HCT116 (cell line): ENCODE results near the gene CCN5. TPM values are rescaled to one million over a fixed set of nuclear protein-coding genes. Genes with fewer than 3 reads are reported as not detected.

Experiments
- ATAC-seq: fragments of 200-7000 bp; cut with Tn5 transposase; 2 replicates; pipeline ENCODE4 v1.9.1; 2020; ENCODE audit warnings: mild to moderate bottlenecking, moderate library complexity
- BruUV-seq: library from RNA; stranded (reverse); fragments of 400-500 nt; replicated peaks from 2 replicates; lab custom pipeline; 2021; lab: Mats Ljungman, UMichigan
- CTCF ChIA-PET: fragments of 300-600 bp; sonication (Branson Sonifier 250); formaldehyde crosslinking; loops from one replicate; lab custom pipeline; 2021; ENCODE audit warnings: antibody characterized with exemption; lab: Charles Lee
- POLR2A ChIA-PET: fragments of 300-600, 350-600 bp; sonication (Branson Sonifier 250); formaldehyde crosslinking; loops from one replicate; lab custom pipeline; 2021; ENCODE audit warnings: antibody characterized with exemption; lab: Charles Lee
- RAD21 ChIA-PET, 2 experiments: fragments of 300-600 bp; sonication (Branson Sonifier 250); formaldehyde crosslinking; loops; one replicate each; lab custom pipeline; 2023; ENCODE audit warnings: low total read pairs in 2 of 2; ENCODE audit not compliant: uncharacterized antibody in 2 of 2, unreplicated experiment in 2 of 2, low non-redundant PET in 1 of 2; lab: Charles Lee
- DNase-seq: peaks from one replicate; pipeline ENCODE4 v3.0.0-alpha.2; 2010; ENCODE audit warnings: low read depth, low spot score
- H2AFZ ChIP-seq: fragments of 200-600 bp; shearing (Covaris generic), sonication (generic); 2 replicates; pipeline ENCODE4 v1.6.1; 2017; ENCODE audit warnings: low read depth, mixed run types, mixed read lengths, antibody characterized with exemption, low read length; ENCODE audit not compliant: poor library complexity, severe bottlenecking
- H3K27ac ChIP-seq: 2 replicates; pipeline ENCODE4 v1.5.1; 2012; ENCODE audit warnings: low read depth, low read length
- H3K27me3 ChIP-seq: fragments of 200-600 bp; sonication (generic); 2 replicates; pipeline ENCODE4 v1.6.1; 2016; ENCODE audit warnings: mixed run types, low read length, mixed read lengths; ENCODE audit not compliant: insufficient read depth
- H3K36me3 ChIP-seq, 2 experiments: fragments of 200-500 bp in 1 of 2; fragments of 200-600 bp in 1 of 2; sonication (Bioruptor generic) in 1 of 2; sonication (generic) in 1 of 2; 2 replicates each; pipeline versions ENCODE4 v1.5.1 to v1.6.1; 2014 to 2016; ENCODE audit warnings: low read length in 2 of 2, inconsistent platforms in 1 of 2, mixed read lengths in 1 of 2, mixed run types in 1 of 2; ENCODE audit not compliant: insufficient read depth in 2 of 2, control insufficient read depth in 1 of 2
- H3K4me1 ChIP-seq, 2 experiments: fragments of 200-600 bp in 1 of 2; sonication (generic) in 1 of 2; 2 replicates each; pipeline versions ENCODE4 v1.5.1 to v1.6.1; 2012 to 2017; ENCODE audit warnings: low read length in 2 of 2, inconsistent platforms in 1 of 2, mild to moderate bottlenecking in 1 of 2, mixed read lengths in 1 of 2, mixed run types in 1 of 2, moderate library complexity in 1 of 2; ENCODE audit not compliant: insufficient read depth in 2 of 2, control insufficient read depth in 1 of 2
- H3K4me2 ChIP-seq: fragments of 200-600 bp; sonication (generic); 2 replicates; pipeline ENCODE4 v1.6.1; 2017; ENCODE audit warnings: mixed run types, low read length, mixed read lengths
- H3K4me3 ChIP-seq, 2 experiments: fragments of 200-600 bp in 1 of 2; sonication (generic) in 1 of 2; replicated peaks in 1 of 2; 2 replicates each; pipeline ENCODE4 v1.5.1; 2011 to 2016; ENCODE audit warnings: low read length in 2 of 2, control low read depth in 1 of 2, low read depth in 1 of 2, mild to moderate bottlenecking in 1 of 2, mixed read lengths in 1 of 2, mixed run types in 1 of 2
- H3K79me2 ChIP-seq: fragments of 200-600 bp; sonication (generic); 2 replicates; pipeline ENCODE4 v1.6.1; 2017; ENCODE audit warnings: mild to moderate bottlenecking, mixed run types, low read length, moderate library complexity, mixed read lengths; ENCODE audit not compliant: insufficient read depth
- H3K9ac ChIP-seq: fragments of 200-600 bp; sonication (generic); 2 replicates; pipeline ENCODE4 v1.6.1; 2016; ENCODE audit warnings: low read length, mixed read lengths
- H3K9me2 ChIP-seq: fragments of 200-600 bp; sonication (generic), shearing (Covaris generic); 2 replicates; pipeline ENCODE4 v1.6.1; 2017; ENCODE audit warnings: mixed run types, mild to moderate bottlenecking, moderate library complexity; ENCODE audit not compliant: insufficient read depth
- H3K9me3 ChIP-seq, 2 experiments: fragments of 200-500 bp in 1 of 2; fragments of 200-600 bp in 1 of 2; sonication (Bioruptor generic) in 1 of 2; sonication (generic) in 1 of 2; 2 replicates each; pipeline ENCODE4 v1.6.1; 2014 to 2017; ENCODE audit warnings: low read length in 2 of 2, mixed read lengths in 2 of 2, inconsistent platforms in 1 of 2, low read depth in 1 of 2, mild to moderate bottlenecking in 1 of 2, mixed run types in 1 of 2, moderate library complexity in 1 of 2; ENCODE audit not compliant: control insufficient read depth in 1 of 2, insufficient read depth in 1 of 2
- H4K20me1 ChIP-seq: fragments of 200-600 bp; sonication (generic), shearing (Covaris generic); 2 replicates; pipeline ENCODE4 v1.6.1; 2017; ENCODE audit warnings: mixed run types, mild to moderate bottlenecking, moderate library complexity; ENCODE audit not compliant: insufficient read depth
- CBX3 ChIP-seq: IDR thresholded peaks from 2 replicates; pipeline ENCODE4 v1.6.1; 2012; ENCODE audit warnings: low read depth
- CEBPB ChIP-seq: IDR thresholded peaks from 2 replicates; pipeline ENCODE4 v1.6.1; 2012; ENCODE audit warnings: low read depth
- POLR2A ChIP-seq: IDR thresholded peaks from 2 replicates; pipeline ENCODE4 v1.7.0; 2011; ENCODE audit warnings: borderline replicate concordance; ENCODE audit not compliant: insufficient read depth, insufficient read length; ENCODE audit errors: extremely low read depth
- POLR2AphosphoS5 ChIP-seq: IDR thresholded peaks from 2 replicates; pipeline ENCODE4 v1.6.1; 2011; ENCODE audit warnings: mild to moderate bottlenecking, low read depth, low read length, moderate library complexity
- SP1 ChIP-seq: IDR thresholded peaks from 2 replicates; pipeline ENCODE4 v1.6.1; 2012; ENCODE audit warnings: low read depth
- SRF ChIP-seq: IDR thresholded peaks from 2 replicates; pipeline ENCODE4 v1.6.1; 2012; ENCODE audit warnings: low read depth
- TCF7L2 ChIP-seq: IDR thresholded peaks from 2 replicates; pipeline ENCODE4 v1.7.0; 2011; ENCODE audit warnings: borderline replicate concordance, inconsistent platforms; ENCODE audit not compliant: insufficient read depth, insufficient read length; ENCODE audit errors: extremely low read depth
- YY1 ChIP-seq: IDR thresholded peaks from 2 replicates; pipeline ENCODE4 v1.6.1; 2011; ENCODE audit warnings: low read length, low read depth, moderate library complexity, mild to moderate bottlenecking; ENCODE audit not compliant: insufficient replicate concordance; ENCODE audit errors: extremely low read depth
- ZBTB33 ChIP-seq: IDR thresholded peaks from 2 replicates; pipeline ENCODE4 v1.6.1; 2011; ENCODE audit warnings: mild to moderate bottlenecking, low read length, moderate library complexity; ENCODE audit not compliant: insufficient replicate concordance; ENCODE audit errors: extremely low read depth
- ZFX ChIP-seq: fragments of 450-650 bp; IDR thresholded peaks from 2 replicates; pipeline ENCODE4 v1.6.1; 2017
- ZNF274 ChIP-seq: fragments of 200-500 bp; sonication (Bioruptor generic); IDR thresholded peaks from 2 replicates; pipeline ENCODE4 v1.6.1; 2014; ENCODE audit warnings: mild to moderate bottlenecking, low read depth, low read length, inconsistent platforms
- intact Hi-C: fragments of 100-400 bp; cut with micrococcal nuclease; formaldehyde crosslinking; loops from 2 replicates; pipeline ENCODE4 v1.10.0; 2022
- total RNA-seq: library from RNA; stranded (reverse); gene quantifications from one replicate; pipeline ENCODE4 v1.2.1, GENCODE V29; 2021; ENCODE audit not compliant: unreplicated experiment
- TF ChIP-seq, protein P1 (sequence below): IDR thresholded peaks from 2 replicates; pipeline ENCODE4 v1.6.1; 2012
- TF ChIP-seq, protein P2 (sequence below): IDR thresholded peaks from 2 replicates; pipeline ENCODE4 v1.6.1; 2012

Gene CCN5
- total RNA-seq, 1 experiment from 2014 or later, result 0.20 TPM

- no peak for DNase-seq
- BruUV-seq, result no TSS peak
- Histone ChIP-seq H3K27ac (no peak overlapping the region), H3K4me2 (peak overlapping the region; percentile 59; the same call in 1 of the 2 replicates), H3K9me2 (no peaks in the 10 kb centered on the region), H3K9me3 (peaks cover 0 to 5% of the 10 kb centered on the region in 2 experiments; a peak in 1 of 4 replicates), H3K4me1 (peaks cover 18 to 19% of the 10 kb centered on the region in 2 experiments), H2AFZ (no peak overlapping the region), H3K27me3 (0 out of 2 replicates have a peak, but pooled peaks cover 4% of the 10 kb centered on the region), H3K36me3 (no peaks in the 10 kb centered on the region), H4K20me1 (no peaks in the 10 kb centered on the region), H3K79me2 (no peaks in the 10 kb centered on the region), H3K9ac (no peak overlapping the region), H3K4me3 (no peak overlapping the region)
- intact Hi-C loops, result no loop called here
- no peak for ATAC-seq
- no peak for TF ChIP-seq ZBTB33
- TF ChIP-seq, protein P1, sequence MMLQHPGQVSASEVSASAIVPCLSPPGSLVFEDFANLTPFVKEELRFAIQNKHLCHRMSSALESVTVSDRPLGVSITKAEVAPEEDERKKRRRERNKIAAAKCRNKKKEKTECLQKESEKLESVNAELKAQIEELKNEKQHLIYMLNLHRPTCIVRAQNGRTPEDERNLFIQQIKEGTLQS, result no peak
- no peak for TF ChIP-seq POLR2A
- TF ChIP-seq CEBPB, result no peak
- TF ChIP-seq ZFX, result no peak
- TF ChIP-seq TCF7L2, result no peak
- no peak for TF ChIP-seq SRF
- TF ChIP-seq, protein P2, sequence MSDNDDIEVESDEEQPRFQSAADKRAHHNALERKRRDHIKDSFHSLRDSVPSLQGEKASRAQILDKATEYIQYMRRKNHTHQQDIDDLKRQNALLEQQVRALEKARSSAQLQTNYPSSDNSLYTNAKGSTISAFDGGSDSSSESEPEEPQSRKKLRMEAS, result no peak
- TF ChIP-seq POLR2AphosphoS5, result no peak
- TF ChIP-seq CBX3, result no peak
- TF ChIP-seq ZNF274, result no peak
- no peak for TF ChIP-seq SP1
- no peak for TF ChIP-seq YY1
- ChIA-PET RAD21 (no interaction called here), POLR2A (no interaction called here), CTCF (interaction anchor here (0.7 to 1.5 kb wide), 2 partner anchors 8 to 42 kb away, joined by 3 to 6 read pairs; no protein-coding TSS in a partner anchor)
Measured at GRCh38 chr20:44691424-44692423, 23.4 kb upstream of the CCN5 start.
